K562 (cell line): Measurements from ENCODE around the gene MRPL4. TPM values are rescaled to one million over a fixed set of nuclear protein-coding genes. Genes with fewer than 3 reads are reported as not detected.
A peak's percentile ranks its signal among the peaks of the same experiment; 100 is the strongest.

Experiments used
- CHD4 ChIP-seq: fragments of 200-600 bp; sonication (generic); IDR thresholded peaks from 3 replicates; pipeline ENCODE4 v1.6.1; 2012; ENCODE audit warnings: low read depth, mild to moderate bottlenecking, mixed read lengths, low read length, inconsistent platforms; ENCODE audit not compliant: insufficient read depth, insufficient replicate concordance, poor library complexity, severe bottlenecking
- HCFC1 ChIP-seq: IDR thresholded peaks from 2 replicates; pipeline ENCODE4 v1.6.1; 2012; ENCODE audit warnings: low read depth, low read length, improper control_type of control experiment
- L3MBTL2 ChIP-seq: fragments of 450-650 bp; IDR thresholded peaks from 2 replicates; pipeline ENCODE4 v1.6.1; 2016; ENCODE audit warnings: mild to moderate bottlenecking, moderate library complexity
- MTA2 ChIP-seq: fragments of 450-650 bp; IDR thresholded peaks from 2 replicates; pipeline ENCODE4 v1.6.1; 2016; ENCODE audit warnings: low read depth
- NFATC3 ChIP-seq: fragments of 450-650 bp; IDR thresholded peaks from 2 replicates; pipeline ENCODE4 v1.6.1; 2017; ENCODE audit warnings: mild to moderate bottlenecking
- NR4A1 ChIP-seq, 2 experiments: fragments of 250-450 bp in 1 of 2; fragments of 450-650 bp in 1 of 2; sonication (Bioruptor Pico) in 1 of 2; IDR thresholded peaks; 2 replicates each; pipeline versions ENCODE4 v1.4.0 to v1.6.1; 2016 to 2020; ENCODE audit warnings: mild to moderate bottlenecking in 2 of 2, missing compliant biosample characterization in 1 of 2, missing genetic modification characterization in 1 of 2, moderate library complexity in 1 of 2
- SAP30 ChIP-seq: fragments of 200-600 bp; sonication (generic); IDR thresholded peaks from 2 replicates; pipeline ENCODE4 v1.6.1; 2012; ENCODE audit warnings: borderline replicate concordance, low read depth, mild to moderate bottlenecking, moderate library complexity, low read length, control low read depth, inconsistent platforms; ENCODE audit not compliant: insufficient read depth, poor library complexity, severe bottlenecking
- TGIF2 ChIP-seq: sonication (generic); formaldehyde crosslinking; IDR thresholded peaks from 2 replicates; pipeline ENCODE4 v1.8.1; 2022; ENCODE audit warnings: mild to moderate bottlenecking, missing genetic modification reagents, moderate library complexity
- ZFX ChIP-seq: sonication (generic); formaldehyde crosslinking; IDR thresholded peaks from 2 replicates; pipeline ENCODE4 v1.8.0; 2022; ENCODE audit warnings: mild to moderate bottlenecking, missing genetic modification reagents, moderate library complexity
- ZNF124 ChIP-seq: sonication (generic); formaldehyde crosslinking; IDR thresholded peaks from 2 replicates; pipeline ENCODE4 v1.8.1; 2022; ENCODE audit warnings: missing genetic modification reagents
- ZNF140 ChIP-seq: fragments of 250-450 bp; sonication (Bioruptor Pico); IDR thresholded peaks from 2 replicates; pipeline ENCODE4 v1.8.0; 2021; ENCODE audit warnings: moderate library complexity, mild to moderate bottlenecking, inconsistent platforms
- ZNF707 ChIP-seq: fragments of 250-450 bp; sonication (Bioruptor Pico); conservative IDR thresholded peaks from 2 replicates; pipeline ENCODE4 v1.8.0; 2022; ENCODE audit warnings: inconsistent platforms, mild to moderate bottlenecking, moderate library complexity
- ZNF780A ChIP-seq: fragments of 250-450 bp; sonication (Bioruptor Pico); IDR thresholded peaks from 2 replicates; pipeline ENCODE4 v1.5.0; 2021; ENCODE audit warnings: mild to moderate bottlenecking
- polyA plus RNA-seq, 8 experiments: library from polyadenylated mRNA; depleted of rRNA in 4 of 8; stranded (reverse) in 5 of 8; unstranded in 3 of 8; fragments of >200 nt; fragmentation: Nextera tagmentation in 2 of 8; fragmentation: Illumina TruSeq in 1 of 8; extraction: Ambion mirVana in 2 of 8; extraction: Trizol in 1 of 8; gene quantifications; 2 replicates each; pipeline versions ENCODE4 v1.2.1 to v1.2.3, GENCODE V29; 2011 to 2014; ENCODE audit warnings: inconsistent platforms in 1 of 8, missing spikeins in 1 of 8
- total RNA-seq, 7 experiments: library from RNA; depleted of rRNA in 6 of 7; stranded (reverse); fragments of >200 nt in 6 of 7; fragmentation: Illumina TruSeq in 2 of 7; extraction: Trizol in 2 of 7; gene quantifications; 2 replicates each; pipeline versions ENCODE4 v1.2.1 to v1.2.3, GENCODE V29; 2011 to 2021; ENCODE audit warnings: low replicate concordance in 1 of 7
- TF ChIP-seq, protein P1 (sequence below): sonication (generic); formaldehyde crosslinking; IDR thresholded peaks from 2 replicates; pipeline ENCODE4 v1.8.1; 2023; ENCODE audit warnings: missing genetic modification reagents, mild to moderate bottlenecking, borderline replicate concordance
- TF ChIP-seq, protein P2 (sequence below), 3 experiments: fragments of 200-800 bp in 1 of 3; sonication (Bioruptor generic) in 1 of 3; sonication (generic) in 1 of 3; formaldehyde crosslinking in 1 of 3; IDR thresholded peaks; 2 replicates each; pipeline versions ENCODE4 v1.6.1 to v1.8.0; 2016 to 2022; ENCODE audit warnings: mild to moderate bottlenecking in 2 of 3, missing compliant biosample characterization in 2 of 3, missing genetic modification characterization in 2 of 3, missing genetic modification reagents in 1 of 3
- TF ChIP-seq, protein P3 (sequence below): fragments of 450-650 bp; IDR thresholded peaks from 2 replicates; pipeline ENCODE4 v1.6.1; 2016; ENCODE audit warnings: antibody characterized with exemption
- TF ChIP-seq, protein P4 (sequence below): fragments of 250-450 bp; sonication (Bioruptor Pico); IDR thresholded peaks from 2 replicates; pipeline ENCODE4 v1.5.0; 2021

Gene MRPL4
- total and polyA plus RNA-seq, 9 of the 15 experiments (the other 6 are each of a cell fraction or from before 2014, with no cell fraction given): 1.4 to 239 (median 64.9) TPM

DNA sequence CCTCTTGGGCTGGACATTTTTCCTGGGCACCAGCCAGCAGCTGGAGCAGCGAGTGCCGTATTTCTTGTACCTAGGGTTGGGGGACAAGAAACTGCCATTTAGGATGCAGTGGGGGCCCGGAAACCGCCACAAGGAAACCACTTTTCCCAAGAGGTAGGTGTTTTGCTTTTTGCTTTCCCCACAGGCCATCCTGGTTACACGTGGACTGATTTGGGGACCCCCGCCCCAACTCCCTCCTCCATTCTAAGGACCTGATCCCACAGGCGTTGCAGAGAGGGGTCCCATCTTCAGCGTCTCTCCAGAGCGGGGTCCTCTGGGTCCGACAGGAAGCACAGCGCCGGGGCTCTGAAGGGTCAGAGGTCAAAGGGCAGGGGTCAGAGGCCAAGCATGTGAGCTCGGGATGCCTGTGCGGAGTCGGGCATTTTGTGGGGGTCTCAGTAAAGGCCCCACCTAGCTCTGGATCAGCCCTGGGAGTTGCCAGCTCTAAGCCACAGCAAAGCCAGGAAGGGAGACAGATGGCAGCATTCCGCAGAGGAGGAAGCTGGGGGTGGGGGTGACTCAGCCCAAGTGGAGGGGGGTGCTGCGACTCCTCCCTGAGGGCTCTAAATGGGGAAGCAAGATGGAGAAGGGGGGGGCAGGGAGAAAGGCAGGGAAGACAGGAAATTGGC, 53.3 kb downstream of the MRPL4 start (continued):
- TF ChIP-seq, protein P1, sequence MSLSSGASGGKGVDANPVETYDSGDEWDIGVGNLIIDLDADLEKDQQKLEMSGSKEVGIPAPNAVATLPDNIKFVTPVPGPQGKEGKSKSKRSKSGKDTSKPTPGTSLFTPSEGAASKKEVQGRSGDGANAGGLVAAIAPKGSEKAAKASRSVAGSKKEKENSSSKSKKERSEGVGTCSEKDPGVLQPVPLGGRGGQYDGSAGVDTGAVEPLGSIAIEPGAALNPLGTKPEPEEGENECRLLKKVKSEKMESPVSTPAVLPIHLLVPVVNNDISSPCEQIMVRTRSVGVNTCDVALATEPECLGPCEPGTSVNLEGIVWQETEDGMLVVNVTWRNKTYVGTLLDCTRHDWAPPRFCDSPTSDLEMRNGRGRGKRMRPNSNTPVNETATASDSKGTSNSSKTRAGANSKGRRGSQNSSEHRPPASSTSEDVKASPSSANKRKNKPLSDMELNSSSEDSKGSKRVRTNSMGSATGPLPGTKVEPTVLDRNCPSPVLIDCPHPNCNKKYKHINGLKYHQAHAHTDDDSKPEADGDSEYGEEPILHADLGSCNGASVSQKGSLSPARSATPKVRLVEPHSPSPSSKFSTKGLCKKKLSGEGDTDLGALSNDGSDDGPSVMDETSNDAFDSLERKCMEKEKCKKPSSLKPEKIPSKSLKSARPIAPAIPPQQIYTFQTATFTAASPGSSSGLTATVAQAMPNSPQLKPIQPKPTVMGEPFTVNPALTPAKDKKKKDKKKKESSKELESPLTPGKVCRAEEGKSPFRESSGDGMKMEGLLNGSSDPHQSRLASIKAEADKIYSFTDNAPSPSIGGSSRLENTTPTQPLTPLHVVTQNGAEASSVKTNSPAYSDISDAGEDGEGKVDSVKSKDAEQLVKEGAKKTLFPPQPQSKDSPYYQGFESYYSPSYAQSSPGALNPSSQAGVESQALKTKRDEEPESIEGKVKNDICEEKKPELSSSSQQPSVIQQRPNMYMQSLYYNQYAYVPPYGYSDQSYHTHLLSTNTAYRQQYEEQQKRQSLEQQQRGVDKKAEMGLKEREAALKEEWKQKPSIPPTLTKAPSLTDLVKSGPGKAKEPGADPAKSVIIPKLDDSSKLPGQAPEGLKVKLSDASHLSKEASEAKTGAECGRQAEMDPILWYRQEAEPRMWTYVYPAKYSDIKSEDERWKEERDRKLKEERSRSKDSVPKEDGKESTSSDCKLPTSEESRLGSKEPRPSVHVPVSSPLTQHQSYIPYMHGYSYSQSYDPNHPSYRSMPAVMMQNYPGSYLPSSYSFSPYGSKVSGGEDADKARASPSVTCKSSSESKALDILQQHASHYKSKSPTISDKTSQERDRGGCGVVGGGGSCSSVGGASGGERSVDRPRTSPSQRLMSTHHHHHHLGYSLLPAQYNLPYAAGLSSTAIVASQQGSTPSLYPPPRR: no peak
- TF ChIP-seq TGIF2 (CRISPR knock-in tag): no peak
- peak; percentile 58 for TF ChIP-seq CHD4
- peak; percentile 70 for TF ChIP-seq MTA2
- TF ChIP-seq ZNF780A (CRISPR knock-in tag): no peak
- no peak for TF ChIP-seq ZNF707 (CRISPR knock-in tag)
- TF ChIP-seq ZNF140 (CRISPR knock-in tag): no peak
- TF ChIP-seq ZNF124 (CRISPR knock-in tag): no peak
- TF ChIP-seq NFATC3: no peak
- TF ChIP-seq SAP30: no peak
- TF ChIP-seq L3MBTL2: no peak
- no peak for TF ChIP-seq ZFX (CRISPR knock-in tag)
- TF ChIP-seq, protein P2, sequence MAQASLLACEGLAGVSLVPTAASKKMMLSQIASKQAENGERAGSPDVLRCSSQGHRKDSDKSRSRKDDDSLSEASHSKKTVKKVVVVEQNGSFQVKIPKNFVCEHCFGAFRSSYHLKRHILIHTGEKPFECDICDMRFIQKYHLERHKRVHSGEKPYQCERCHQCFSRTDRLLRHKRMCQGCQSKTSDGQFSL (CRISPR knock-in tag; IDR thresholded peaks at IDR 0.05): peak; percentile 86
- TF ChIP-seq, protein P2 (tag; IDR thresholded peaks at IDR 0.05): peak in 1 of 2 experiments; percentile 31; a peak in 1 of 4 replicates
- TF ChIP-seq, protein P3, sequence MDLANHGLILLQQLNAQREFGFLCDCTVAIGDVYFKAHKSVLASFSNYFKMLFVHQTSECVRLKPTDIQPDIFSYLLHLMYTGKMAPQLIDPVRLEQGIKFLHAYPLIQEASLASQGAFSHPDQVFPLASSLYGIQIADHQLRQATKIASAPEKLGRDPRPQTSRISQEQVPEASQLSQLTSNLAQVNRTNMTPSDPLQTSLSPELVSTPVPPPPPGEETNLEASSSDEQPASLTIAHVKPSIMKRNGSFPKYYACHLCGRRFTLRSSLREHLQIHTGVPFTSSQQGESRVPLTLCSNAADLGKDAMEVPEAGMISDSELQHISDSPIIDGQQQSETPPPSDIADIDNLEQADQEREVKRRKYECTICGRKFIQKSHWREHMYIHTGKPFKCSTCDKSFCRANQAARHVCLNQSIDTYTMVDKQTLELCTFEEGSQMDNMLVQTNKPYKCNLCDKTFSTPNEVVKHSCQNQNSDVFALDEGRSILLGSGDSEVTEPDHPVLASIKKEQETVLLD: peak; percentile 63; the same call in 1 of the 2 replicates
- TF ChIP-seq HCFC1: no peak
- no peak for TF ChIP-seq NR4A1 (CRISPR knock-in tag; IDR thresholded peaks at IDR 0.05)
- TF ChIP-seq NR4A1 (tag; IDR thresholded peaks at IDR 0.05): peak; percentile 73; the same call in 1 of the 2 replicates
- TF ChIP-seq, protein P4, sequence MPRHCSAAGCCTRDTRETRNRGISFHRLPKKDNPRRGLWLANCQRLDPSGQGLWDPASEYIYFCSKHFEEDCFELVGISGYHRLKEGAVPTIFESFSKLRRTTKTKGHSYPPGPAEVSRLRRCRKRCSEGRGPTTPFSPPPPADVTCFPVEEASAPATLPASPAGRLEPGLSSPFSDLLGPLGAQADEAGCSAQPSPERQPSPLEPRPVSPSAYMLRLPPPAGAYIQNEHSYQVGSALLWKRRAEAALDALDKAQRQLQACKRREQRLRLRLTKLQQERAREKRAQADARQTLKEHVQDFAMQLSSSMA: no peak
